Duodenal mucosa (tissue), 2 donors: ENCODE measurements around the gene GALNT18.

ENCODE experiments used
- H3K27ac ChIP-seq: one replicate; pipeline ENCODE4 v1.7.0; 2013; ENCODE audit warnings: low read depth, low read length
- H3K27me3 ChIP-seq, 2 donors: one replicate each; pipeline ENCODE4 v1.7.0; 2013; ENCODE audit warnings: low read length in 2 of 2, control low read depth in 1 of 2; ENCODE audit not compliant: insufficient read depth in 2 of 2, control insufficient read depth in 1 of 2
- H3K36me3 ChIP-seq, 2 donors: one replicate each; pipeline ENCODE4 v1.7.0; 2013; ENCODE audit warnings: low read length in 2 of 2, control low read depth in 1 of 2; ENCODE audit not compliant: insufficient read depth in 2 of 2, control insufficient read depth in 1 of 2
- H3K4me1 ChIP-seq, 2 donors: one replicate each; pipeline ENCODE4 v1.7.0; 2013; ENCODE audit warnings: low read length in 2 of 2, control low read depth in 1 of 2; ENCODE audit not compliant: insufficient read depth in 2 of 2, control insufficient read depth in 1 of 2
- H3K4me3 ChIP-seq, 2 donors: one replicate each; pipeline ENCODE4 v1.7.0; 2013; ENCODE audit warnings: low read length in 2 of 2, low read depth in 1 of 2
- H3K9ac ChIP-seq, 2 donors: one replicate each; pipeline ENCODE4 v1.7.0; 2013; ENCODE audit warnings: low read length in 2 of 2, low read depth in 1 of 2
- H3K9me3 ChIP-seq, 2 donors: one replicate each; pipeline ENCODE4 v1.7.0; 2013; ENCODE audit warnings: low read length in 2 of 2, control low read depth in 1 of 2; ENCODE audit not compliant: control insufficient read depth in 1 of 2

The GALNT18 gene

GRCh38 chr11:11400635-11401232, 221.1 kb downstream of the GALNT18 start:
- no peak overlapping the region for H3K4me3 ChIP-seq
- no peak overlapping the region for H3K9ac ChIP-seq
- H3K27me3 ChIP-seq, result peaks cover 7 to 12% of the 10 kb centered on the region in 2 donors
- H3K9me3 ChIP-seq, result no peaks in the 10 kb centered on the region
- H3K36me3 ChIP-seq, result no peaks in the 10 kb centered on the region
- H3K4me1 ChIP-seq, result peaks cover 0 to 4% of the 10 kb centered on the region in 2 donors
- H3K27ac ChIP-seq, result no peak overlapping the region

DNA sequence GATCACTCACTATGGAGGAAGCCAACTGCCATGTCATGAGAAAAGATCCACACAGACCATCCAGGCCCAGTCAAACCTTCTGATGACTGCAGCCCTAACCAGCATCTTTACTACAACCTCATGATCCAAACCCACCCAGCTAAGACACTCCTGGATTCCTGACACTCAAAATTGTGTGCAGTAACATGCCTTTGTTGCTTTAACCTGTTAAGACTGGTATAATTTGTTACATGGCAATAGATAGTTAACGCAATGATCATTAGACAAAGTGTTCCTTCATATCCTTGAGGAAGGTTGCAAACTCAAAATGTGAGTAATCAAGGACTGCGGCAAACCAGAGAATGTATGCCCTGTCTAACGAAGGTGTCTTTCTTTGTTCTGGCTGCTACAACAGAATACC, 221.7 kb downstream of the GALNT18 start:
- Histone ChIP-seq H3K9me3 (no peaks in the 10 kb centered on the region), H3K4me3 (no peak overlapping the region), H3K9ac (no peak overlapping the region), H3K36me3 (no peaks in the 10 kb centered on the region), H3K27me3 (peaks cover 7 to 12% of the 10 kb centered on the region in 2 donors), H3K4me1 (peaks cover 0 to 4% of the 10 kb centered on the region in 2 donors), H3K27ac (no peak overlapping the region)

DNA sequence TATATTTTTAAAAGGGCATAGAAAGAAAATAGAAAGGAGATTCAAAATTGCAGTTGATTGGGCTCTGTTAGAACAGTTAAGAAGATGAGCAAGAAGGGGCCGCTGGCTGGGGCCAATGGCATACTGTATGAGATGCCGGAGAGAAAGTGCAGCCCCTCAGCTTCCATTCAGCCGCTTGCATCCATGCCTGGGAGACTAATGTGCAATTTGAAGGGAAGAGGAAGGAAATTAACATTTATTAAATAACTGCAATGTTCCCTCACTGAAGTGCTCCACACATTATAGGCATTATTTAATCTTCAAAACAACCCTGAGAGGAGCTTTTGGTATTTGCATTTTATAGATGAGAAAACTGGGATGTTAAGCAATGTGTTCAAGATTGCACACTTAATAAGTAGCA, 224.0 kb downstream of the GALNT18 start:
- Histone ChIP-seq H3K9me3 (no peaks in the 10 kb centered on the region), H3K4me1 (no peaks in the 10 kb centered on the region), H3K4me3 (no peak overlapping the region), H3K27ac (no peak overlapping the region), H3K27me3 (peaks cover 0 to 4% of the 10 kb centered on the region in 2 donors), H3K9ac (no peak overlapping the region), H3K36me3 (no peaks in the 10 kb centered on the region)

DNA sequence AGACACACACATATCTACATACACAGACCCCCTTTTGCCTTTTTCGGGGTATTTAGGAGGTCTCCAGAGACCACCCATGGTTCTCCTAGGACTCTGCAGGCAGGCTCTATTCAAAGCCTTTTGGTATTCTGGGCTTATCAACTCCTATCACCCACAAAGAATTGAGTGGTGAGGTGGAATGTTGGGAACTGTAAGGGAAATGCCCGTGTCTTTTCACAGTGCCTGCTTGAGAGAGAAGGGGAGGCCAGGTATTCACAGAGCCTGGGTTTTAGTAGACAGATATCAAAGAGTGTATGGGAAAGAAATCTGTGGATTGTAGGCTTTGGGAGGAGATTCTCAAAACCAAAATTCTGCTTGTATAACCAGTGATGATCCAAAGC, 224.8 kb downstream of the GALNT18 start:
- Histone ChIP-seq H3K27ac (no peak overlapping the region), H3K9me3 (no peaks in the 10 kb centered on the region), H3K36me3 (no peaks in the 10 kb centered on the region), H3K4me3 (no peak overlapping the region), H3K9ac (no peak overlapping the region), H3K27me3 (peaks cover 0 to 3% of the 10 kb centered on the region in 2 donors), H3K4me1 (peaks cover 0 to 3% of the 10 kb centered on the region in 2 donors)

DNA sequence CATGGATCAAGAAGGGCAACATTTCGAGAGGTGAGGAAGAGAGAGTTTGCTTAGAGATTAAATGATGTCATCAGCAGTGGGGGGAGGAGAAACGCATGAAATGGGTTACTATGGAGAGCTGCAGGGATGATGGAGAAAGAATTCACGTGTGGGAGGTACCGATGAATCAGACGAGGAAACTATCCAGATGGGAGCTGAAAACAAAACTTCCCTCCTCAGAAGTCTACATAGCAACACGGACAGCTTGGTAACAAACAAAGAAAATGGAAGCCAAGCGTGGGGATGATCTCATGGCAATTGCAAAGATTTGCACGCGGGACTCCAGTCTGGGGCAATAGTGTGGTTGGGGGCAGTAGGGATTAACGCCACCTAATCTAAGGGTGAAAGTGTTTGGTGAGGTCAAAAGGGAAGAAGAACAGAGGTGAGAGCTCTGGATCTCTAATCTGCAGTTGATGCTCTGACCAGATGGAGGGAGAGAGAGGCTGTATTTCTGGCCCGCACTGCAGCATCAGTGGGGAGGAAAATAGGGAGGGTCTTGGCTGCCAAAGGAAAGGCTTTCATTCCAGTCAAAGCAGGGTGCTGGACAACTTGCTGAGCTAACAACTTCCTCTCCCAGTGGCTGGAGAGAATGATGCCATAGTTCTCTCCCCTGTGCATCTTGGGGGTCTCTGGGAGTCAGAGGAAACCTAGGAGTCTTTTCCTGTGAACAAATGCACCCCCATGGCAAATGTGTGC, 225.3 kb downstream of the GALNT18 start:
- no peak overlapping the region for H3K27ac ChIP-seq

DNA sequence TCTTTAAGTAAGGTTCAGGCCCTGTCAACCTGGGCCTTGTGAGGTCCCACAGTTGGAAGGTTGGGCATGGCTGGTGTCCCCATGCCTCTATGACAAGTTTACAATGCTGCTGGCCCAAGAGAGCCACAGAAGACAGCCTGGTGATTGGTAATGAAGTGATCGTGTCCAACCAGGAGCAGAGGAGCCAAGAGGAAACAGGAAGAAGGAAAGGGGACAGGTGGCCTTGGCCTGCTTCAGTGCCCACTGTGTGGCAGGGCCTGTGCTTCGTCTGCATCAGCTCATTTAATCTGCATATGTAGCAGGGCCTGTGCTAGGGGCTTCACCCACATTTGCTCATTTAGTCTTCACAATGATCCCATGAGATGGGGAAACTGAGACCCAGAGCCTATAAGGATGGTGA, 226.7 kb downstream of the GALNT18 start:
- no peak overlapping the region for H3K9ac ChIP-seq
- H3K27ac ChIP-seq, result no peak overlapping the region
- H3K36me3 ChIP-seq, result no peaks in the 10 kb centered on the region
- H3K4me1 ChIP-seq, result peaks cover 8 to 19% of the 10 kb centered on the region in 2 donors
- no peak overlapping the region for H3K4me3 ChIP-seq
- no peaks in the 10 kb centered on the region for H3K27me3 ChIP-seq
- H3K9me3 ChIP-seq, result no peaks in the 10 kb centered on the region

More for the DNA sequence above, 225.3 kb downstream of the GALNT18 start:
- Histone ChIP-seq H3K4me3 (no peak overlapping the region), H3K9me3 (no peaks in the 10 kb centered on the region), H3K27me3 (peaks cover 0 to 3% of the 10 kb centered on the region in 2 donors), H3K36me3 (no peaks in the 10 kb centered on the region), H3K4me1 (peaks cover 3 to 8% of the 10 kb centered on the region in 2 donors), H3K9ac (no peak overlapping the region)

DNA sequence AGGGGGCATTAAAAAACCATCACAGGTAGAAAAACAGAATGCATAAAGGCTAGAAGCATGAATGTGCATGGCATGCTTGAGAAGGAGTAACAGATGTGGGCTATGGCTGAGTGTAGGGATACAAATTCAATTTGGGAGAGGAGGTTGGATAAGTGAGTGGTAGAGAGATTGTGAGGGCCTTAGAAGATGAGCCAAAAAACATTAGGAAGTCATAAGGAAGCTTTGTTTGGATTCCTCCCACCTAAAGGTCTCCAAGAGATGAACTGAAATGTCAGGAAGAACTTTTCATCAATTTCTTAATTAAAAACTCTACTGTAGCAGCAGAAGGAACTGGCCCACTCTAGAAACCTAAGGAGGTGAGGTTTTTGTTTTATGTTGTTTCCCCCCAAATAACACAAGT, 227.6 kb downstream of the GALNT18 start:
- Histone ChIP-seq H3K4me1 (peaks cover 17 to 28% of the 10 kb centered on the region in 2 donors), H3K36me3 (no peaks in the 10 kb centered on the region), H3K9ac (no peak overlapping the region), H3K27me3 (no peaks in the 10 kb centered on the region), H3K9me3 (no peaks in the 10 kb centered on the region), H3K4me3 (no peak overlapping the region), H3K27ac (no peak overlapping the region)

- Histone ChIP-seq H3K27ac (no peak overlapping the region), H3K4me3 (no peak overlapping the region), H3K27me3 (peaks cover 0 to 2% of the 10 kb centered on the region in 2 donors), H3K36me3 (no peaks in the 10 kb centered on the region), H3K4me1 (peaks cover 24 to 39% of the 10 kb centered on the region in 2 donors), H3K9ac (no peak overlapping the region), H3K9me3 (no peaks in the 10 kb centered on the region)
Observed at GRCh38 chr11:11391796-11392463, 229.9 kb downstream of the GALNT18 start.

- no peak overlapping the region for H3K27ac ChIP-seq
- no peak overlapping the region for H3K9ac ChIP-seq
- no peaks in the 10 kb centered on the region for H3K9me3 ChIP-seq
- H3K36me3 ChIP-seq, result no peaks in the 10 kb centered on the region
- peaks cover 24 to 39% of the 10 kb centered on the region in 2 donors for H3K4me1 ChIP-seq
- no peak overlapping the region for H3K4me3 ChIP-seq
- peaks cover 0 to 4% of the 10 kb centered on the region in 2 donors for H3K27me3 ChIP-seq
Observed at GRCh38 chr11:11391169-11391568, 230.6 kb downstream of the GALNT18 start.

GRCh38 chr11:11390068-11390771, 231.6 kb downstream of the GALNT18 start:
- Histone ChIP-seq H3K27me3 (peaks cover 0 to 4% of the 10 kb centered on the region in 2 donors), H3K4me3 (no peak overlapping the region), H3K4me1 (peaks cover 24 to 39% of the 10 kb centered on the region in 2 donors), H3K9ac (no peak overlapping the region), H3K9me3 (no peaks in the 10 kb centered on the region), H3K27ac (no peak overlapping the region), H3K36me3 (no peaks in the 10 kb centered on the region)
